ENCODE results near the gene SLC50A1. TPM values are rescaled to one million over a fixed set of nuclear protein-coding genes. Genes with fewer than 3 reads are reported as not detected.

SLC50A1 gene
- polyA plus RNA-seq, 3 donors, result 33.4 to 39.4 (median 36.7) TPM

Other genes with a start within 250 kb of the SLC50A1 start
- 10 to 100 TPM; 30.1 to 49.0 (median 37.7) TPM for gene PMVK, start 199.1 kb upstream of the SLC50A1 start, polyA plus RNA-seq
- 10 to 100 TPM; 35.1 to 53.5 (median 38.6) TPM for gene PBXIP1, start 179.8 kb upstream of the SLC50A1 start, polyA plus RNA-seq
- gene PYGO2, start 174.1 kb upstream of the SLC50A1 start, polyA plus RNA-seq, result 10 to 100 TPM in 2 of 3 donors, 1 to 10 TPM in 1; 9.1 to 13.9 (median 13.4) TPM
- 100 to 1,000 TPM in 2 of 3 donors, 10 to 100 TPM in 1; 49.1 to 197 (median 110) TPM for gene SHC1, start 165.1 kb upstream of the SLC50A1 start, polyA plus RNA-seq
- gene CKS1B, start 161.2 kb upstream of the SLC50A1 start, polyA plus RNA-seq, result 10 to 100 TPM; 23.6 to 88.9 (median 76.3) TPM
- gene FLAD1, start 152.5 kb upstream of the SLC50A1 start, polyA plus RNA-seq, result 10 to 100 TPM; 15.3 to 37.9 (median 21.7) TPM
- not detected for gene LENEP, start 142.3 kb upstream of the SLC50A1 start, polyA plus RNA-seq
- 10 to 100 TPM; 30.4 to 55.4 (median 35.7) TPM for gene ZBTB7B, start 133.1 kb upstream of the SLC50A1 start, polyA plus RNA-seq
- gene DCST2, start 102.1 kb upstream of the SLC50A1 start, polyA plus RNA-seq, result under 1 TPM; 0.48 to 0.86 (median 0.67) TPM
- gene DCST1, start 102.0 kb upstream of the SLC50A1 start, polyA plus RNA-seq, result not detected
- 100 to 1,000 TPM in 2 of 3 donors, 10 to 100 TPM in 1; 47.1 to 217 (median 169) TPM for gene ADAM15, start 84.5 kb upstream of the SLC50A1 start, polyA plus RNA-seq
- 1 to 10 TPM; 1.7 to 7.1 (median 4.6) TPM for gene EFNA4, start 72.1 kb upstream of the SLC50A1 start, polyA plus RNA-seq
- 1 to 10 TPM in 1 of 3 donors, under 1 TPM in 2; 0.56 to 1.3 (median 0.67) TPM for gene EFNA3, start 57.0 kb upstream of the SLC50A1 start, polyA plus RNA-seq
- gene EFNA1, start 8.0 kb upstream of the SLC50A1 start, polyA plus RNA-seq, result 10 to 100 TPM; 30.3 to 56.9 (median 32.9) TPM
- 100 to 1,000 TPM; 177 to 203 (median 201) TPM for gene DPM3, start 4.7 kb downstream of the SLC50A1 start, polyA plus RNA-seq
- 100 to 1,000 TPM; 176 to 267 (median 201) TPM for gene KRTCAP2, start 37.5 kb downstream of the SLC50A1 start, polyA plus RNA-seq
- under 1 TPM; 0.16 to 0.45 (median 0.33) TPM for gene TRIM46, start 38.0 kb downstream of the SLC50A1 start, polyA plus RNA-seq
- gene THBS3, start 72.0 kb downstream of the SLC50A1 start, polyA plus RNA-seq, result 10 to 100 TPM; 12.0 to 31.5 (median 13.7) TPM
- 10 to 100 TPM; 32.4 to 67.6 (median 47.1) TPM for gene MTX1, start 72.8 kb downstream of the SLC50A1 start, polyA plus RNA-seq
- 10 to 100 TPM in 2 of 3 donors, 1 to 10 TPM in 1; 7.6 to 15.5 (median 14.2) TPM for gene ENTREP3, start 119.6 kb downstream of the SLC50A1 start, polyA plus RNA-seq
- gene SCAMP3, start 126.5 kb downstream of the SLC50A1 start, polyA plus RNA-seq, result 10 to 100 TPM; 29.9 to 76.7 (median 53.8) TPM
- 10 to 100 TPM; 25.1 to 37.9 (median 30.1) TPM for gene CLK2, start 137.7 kb downstream of the SLC50A1 start, polyA plus RNA-seq
- gene HCN3, start 141.6 kb downstream of the SLC50A1 start, polyA plus RNA-seq, result 1 to 10 TPM; 1.0 to 1.6 (median 1.3) TPM
- gene PKLR, start 165.6 kb downstream of the SLC50A1 start, polyA plus RNA-seq, result under 1 TPM in 1 of 3 donors, not detected in 2; 0.02 TPM
- 100 to 1,000 TPM in 1 of 3 donors, 10 to 100 TPM in 2; 79.0 to 123 (median 98.9) TPM for gene FDPS, start 173.0 kb downstream of the SLC50A1 start, polyA plus RNA-seq
- 10 to 100 TPM; 15.4 to 30.0 (median 17.6) TPM for gene RUSC1, start 185.0 kb downstream of the SLC50A1 start, polyA plus RNA-seq

Data from adipose tissue (tissue), 3 donors.